ENCODE results near the gene ABCD1.

The ABCD1 gene

GRCh38 chrX:153763298-153763932, 38.8 kb downstream of the ABCD1 start:
- DNase-seq (ENCODE audit: low read depth): no peak

GRCh38 chrX:153763989-153764755, 39.5 kb downstream of the ABCD1 start, which contains the start of gene PLXNB3:
Gene PLXNB3 (plus strand): TSS chrX:153764249. CDS start chrX:153765536, 1,287 bp downstream.
- peak; percentile 47 for DNase-seq (ENCODE audit: low read depth)

- DNase-seq (ENCODE audit: low read depth): no peak
Measured at GRCh38 chrX:153764786-153765137, 40.1 kb downstream of the ABCD1 start.

- DNase-seq (ENCODE audit: low read depth): no peak
Measured at GRCh38 chrX:153765138-153766079, 40.8 kb downstream of the ABCD1 start.

GRCh38 chrX:153766098-153766817, 41.6 kb downstream of the ABCD1 start:
- no peak for DNase-seq (ENCODE audit: low read depth)

- DNase-seq (ENCODE audit: low read depth): no peak
Measured at GRCh38 chrX:153766871-153767673, 42.4 kb downstream of the ABCD1 start.

GRCh38 chrX:153767674-153768055, 43.0 kb downstream of the ABCD1 start:
- no peak for DNase-seq (ENCODE audit: low read depth)

- no peak for DNase-seq (ENCODE audit: low read depth)
Measured at GRCh38 chrX:153768311-153769157, 43.9 kb downstream of the ABCD1 start.

- no peak for DNase-seq (ENCODE audit: low read depth)
Measured at GRCh38 chrX:153769158-153769864, 44.7 kb downstream of the ABCD1 start.

- DNase-seq (ENCODE audit: low read depth): no peak
Measured at GRCh38 chrX:153769865-153770600, 45.4 kb downstream of the ABCD1 start.

- DNase-seq (ENCODE audit: low read depth): no peak
Measured at GRCh38 chrX:153770601-153771414, 46.2 kb downstream of the ABCD1 start.

GRCh38 chrX:153771415-153772315, 47.0 kb downstream of the ABCD1 start:
- no peak for DNase-seq (ENCODE audit: low read depth)

GRCh38 chrX:153772316-153773217, 47.9 kb downstream of the ABCD1 start:
- no peak for DNase-seq (ENCODE audit: low read depth)

- DNase-seq (ENCODE audit: low read depth): no peak
Measured at GRCh38 chrX:153773218-153773611, 48.6 kb downstream of the ABCD1 start.

- DNase-seq (ENCODE audit: low read depth): no peak
Measured at GRCh38 chrX:153773741-153774575, 49.3 kb downstream of the ABCD1 start.
